Duodenal mucosa (tissue), 2 donors: ENCODE data around the gene CIROP.

Source experiments
- H3K27ac ChIP-seq: one replicate; pipeline ENCODE4 v1.7.0; 2013; ENCODE audit warnings: low read depth, low read length
- H3K27me3 ChIP-seq, 2 donors: one replicate each; pipeline ENCODE4 v1.7.0; 2013; ENCODE audit warnings: low read length in 2 of 2, control low read depth in 1 of 2; ENCODE audit not compliant: insufficient read depth in 2 of 2, control insufficient read depth in 1 of 2
- H3K36me3 ChIP-seq, 2 donors: one replicate each; pipeline ENCODE4 v1.7.0; 2013; ENCODE audit warnings: low read length in 2 of 2, control low read depth in 1 of 2; ENCODE audit not compliant: insufficient read depth in 2 of 2, control insufficient read depth in 1 of 2
- H3K4me1 ChIP-seq, 2 donors: one replicate each; pipeline ENCODE4 v1.7.0; 2013; ENCODE audit warnings: low read length in 2 of 2, control low read depth in 1 of 2; ENCODE audit not compliant: insufficient read depth in 2 of 2, control insufficient read depth in 1 of 2
- H3K4me3 ChIP-seq, 2 donors: one replicate each; pipeline ENCODE4 v1.7.0; 2013; ENCODE audit warnings: low read length in 2 of 2, low read depth in 1 of 2
- H3K9ac ChIP-seq, 2 donors: one replicate each; pipeline ENCODE4 v1.7.0; 2013; ENCODE audit warnings: low read length in 2 of 2, low read depth in 1 of 2
- H3K9me3 ChIP-seq, 2 donors: one replicate each; pipeline ENCODE4 v1.7.0; 2013; ENCODE audit warnings: low read length in 2 of 2, control low read depth in 1 of 2; ENCODE audit not compliant: control insufficient read depth in 1 of 2

CIROP gene

GRCh38 chr14:23130871-23131270, 26.1 kb upstream of the CIROP start:
- Histone ChIP-seq H3K9ac (no peak overlapping the region), H3K4me1 (no peaks in the 10 kb centered on the region), H3K27ac (no peak overlapping the region), H3K9me3 (no peaks in the 10 kb centered on the region), H3K4me3 (no peak overlapping the region), H3K36me3 (peaks cover 31 to 42% of the 10 kb centered on the region in 2 donors), H3K27me3 (no peaks in the 10 kb centered on the region)

- Histone ChIP-seq H3K9ac (no peak overlapping the region), H3K4me3 (no peak overlapping the region), H3K36me3 (peaks cover 30 to 42% of the 10 kb centered on the region in 2 donors), H3K27ac (no peak overlapping the region), H3K9me3 (no peaks in the 10 kb centered on the region), H3K4me1 (no peaks in the 10 kb centered on the region), H3K27me3 (no peaks in the 10 kb centered on the region)
Measured at GRCh38 chr14:23129759-23130316, 25.0 kb upstream of the CIROP start.

GRCh38 chr14:23128969-23129758, 24.4 kb upstream of the CIROP start:
- H3K4me1 ChIP-seq, result no peaks in the 10 kb centered on the region
- H3K9me3 ChIP-seq, result no peaks in the 10 kb centered on the region
- H3K27me3 ChIP-seq, result no peaks in the 10 kb centered on the region
- no peak overlapping the region for H3K27ac ChIP-seq
- no peak overlapping the region for H3K4me3 ChIP-seq
- no peak overlapping the region for H3K9ac ChIP-seq
- H3K36me3 ChIP-seq, result peaks cover 30 to 42% of the 10 kb centered on the region in 2 donors

- H3K27ac ChIP-seq, result no peak overlapping the region
- peaks cover 30 to 42% of the 10 kb centered on the region in 2 donors for H3K36me3 ChIP-seq
- H3K9me3 ChIP-seq, result no peaks in the 10 kb centered on the region
- H3K4me3 ChIP-seq, result no peak overlapping the region
- H3K4me1 ChIP-seq, result peaks cover 5 to 9% of the 10 kb centered on the region in 2 donors
- H3K9ac ChIP-seq, result no peak overlapping the region
- H3K27me3 ChIP-seq, result no peaks in the 10 kb centered on the region
Measured at GRCh38 chr14:23127861-23128260, 23.1 kb upstream of the CIROP start.

GRCh38 chr14:23126548-23127278, 21.9 kb upstream of the CIROP start:
- no peaks in the 10 kb centered on the region for H3K27me3 ChIP-seq
- no peak overlapping the region for H3K27ac ChIP-seq
- H3K9ac ChIP-seq, result no peak overlapping the region
- H3K4me3 ChIP-seq, result no peak overlapping the region
- peaks cover 30 to 42% of the 10 kb centered on the region in 2 donors for H3K36me3 ChIP-seq
- H3K9me3 ChIP-seq, result no peaks in the 10 kb centered on the region
- H3K4me1 ChIP-seq, result peaks cover 6 to 9% of the 10 kb centered on the region in 2 donors

GRCh38 chr14:23125933-23126524, 21.2 kb upstream of the CIROP start:
- Histone ChIP-seq H3K27ac (no peak overlapping the region), H3K4me3 (no peak overlapping the region), H3K27me3 (no peaks in the 10 kb centered on the region), H3K36me3 (peaks cover 24 to 35% of the 10 kb centered on the region in 2 donors), H3K9ac (no peak overlapping the region), H3K9me3 (no peaks in the 10 kb centered on the region), H3K4me1 (peaks cover 12% of the 10 kb centered on the region in 2 donors)

GRCh38 chr14:23125011-23125410, 20.2 kb upstream of the CIROP start:
- H3K36me3 ChIP-seq, result peaks cover 20 to 29% of the 10 kb centered on the region in 2 donors
- no peak overlapping the region for H3K27ac ChIP-seq
- H3K9me3 ChIP-seq, result no peaks in the 10 kb centered on the region
- peaks cover 13 to 14% of the 10 kb centered on the region in 2 donors for H3K4me1 ChIP-seq
- H3K27me3 ChIP-seq, result no peaks in the 10 kb centered on the region
- no peak overlapping the region for H3K4me3 ChIP-seq
- H3K9ac ChIP-seq, result no peak overlapping the region

GRCh38 chr14:23124337-23124954, 19.7 kb upstream of the CIROP start:
- H3K4me1 ChIP-seq, result peaks cover 14 to 19% of the 10 kb centered on the region in 2 donors
- H3K27me3 ChIP-seq, result no peaks in the 10 kb centered on the region
- peaks cover 14 to 24% of the 10 kb centered on the region in 2 donors for H3K36me3 ChIP-seq
- no peak overlapping the region for H3K4me3 ChIP-seq
- H3K9me3 ChIP-seq, result no peaks in the 10 kb centered on the region
- H3K27ac ChIP-seq, result no peak overlapping the region
- H3K9ac ChIP-seq, result no peak overlapping the region

- Histone ChIP-seq H3K4me3 (no peak overlapping the region), H3K27ac (no peak overlapping the region), H3K36me3 (peaks cover 8 to 16% of the 10 kb centered on the region in 2 donors), H3K9ac (no peak overlapping the region), H3K27me3 (no peaks in the 10 kb centered on the region), H3K9me3 (no peaks in the 10 kb centered on the region), H3K4me1 (peaks cover 14 to 21% of the 10 kb centered on the region in 2 donors)
Measured at GRCh38 chr14:23123419-23123818, 18.6 kb upstream of the CIROP start.
